Esophagus muscularis mucosa (tissue), 4 donors: ENCODE results near the gene AP1M2. TPM values are rescaled to one million over a fixed set of nuclear protein-coding genes. Genes with fewer than 3 reads are reported as not detected.

Experiments used
- DNase-seq: peaks from one replicate; pipeline ENCODE4 v3.0.0-alpha.2; 2017; ENCODE audit errors: extremely low spot score
- H3K27ac ChIP-seq, 4 donors: fragments of 200-600 bp; sonication (generic); replicated peaks in 1 of 4; 1 replicate in 3 of 4; 2 replicates in 1 of 4; pipeline ENCODE4 v1.5.1; 2016 to 2019; ENCODE audit warnings: mild to moderate bottlenecking in 1 of 4
- H3K27me3 ChIP-seq, 4 donors: fragments of 200-600 bp; sonication (generic); one replicate each; pipeline versions ENCODE4 v1.5.1 to v1.6.0; 2016 to 2019
- H3K36me3 ChIP-seq, 4 donors: fragments of 200-600 bp; sonication (generic); one replicate each; pipeline ENCODE4 v1.5.1; 2016 to 2019
- H3K4me1 ChIP-seq, 4 donors: fragments of 200-600 bp; sonication (generic); one replicate each; pipeline ENCODE4 v1.5.1; 2016 to 2019
- H3K4me3 ChIP-seq, 4 donors: fragments of 200-600 bp; sonication (generic); 1 replicate in 2 of 4; 2 replicates in 2 of 4; pipeline ENCODE4 v1.5.1; 2016 to 2019; ENCODE audit warnings: mild to moderate bottlenecking in 4 of 4, moderate library complexity in 1 of 4
- H3K9me3 ChIP-seq, 4 donors: fragments of 200-600 bp; sonication (generic); 1 replicate in 3 of 4; 2 replicates in 1 of 4; pipeline ENCODE4 v1.5.1; 2016 to 2019
- CTCF ChIP-seq, 3 experiments: fragments of 200-600 bp in 2 of 3; fragments of 450-650 bp in 1 of 3; sonication (generic) in 2 of 3; IDR thresholded peaks; one replicate each; pipeline ENCODE4 v1.5.1; 2017 to 2019; ENCODE audit warnings: antibody characterized with exemption in 3 of 3, mild to moderate bottlenecking in 2 of 3, moderate library complexity in 1 of 3
- EP300 ChIP-seq: sonication (generic); formaldehyde crosslinking; IDR thresholded peaks from one replicate; pipeline ENCODE4 v1.6.1; 2017; ENCODE audit warnings: antibody characterized with exemption
- POLR2A ChIP-seq: fragments of 450-650 bp; IDR thresholded peaks from one replicate; pipeline ENCODE4 v1.6.1; 2017; ENCODE audit warnings: antibody characterized with exemption, moderate library complexity, mild to moderate bottlenecking, low read depth
- POLR2AphosphoS5 ChIP-seq, 2 donors: sonication (generic); formaldehyde crosslinking; IDR thresholded peaks; one replicate each; pipeline ENCODE4 v1.6.1; 2017; ENCODE audit warnings: antibody characterized with exemption in 2 of 2
- WGBS: methylation state at CpG from one replicate; pipeline ENCODE4 v1.1.5; 2018; 5-methylcytosine and 5-hydroxymethylcytosine counted together
- intact Hi-C: fragments of 100-400 bp; cut with DNase I; formaldehyde crosslinking; loops from one replicate; pipeline ENCODE4 v1.15.1; 2023
- total RNA-seq, 4 donors: library from RNA; depleted of rRNA; stranded (reverse); fragments of >200 nt; gene quantifications; one replicate each; pipeline versions ENCODE4 v1.1.0 to v1.2.1, GENCODE V29; 2016

Gene AP1M2
- total RNA-seq, 4 donors from 2014 or later: not detected

GRCh38 chr19:10555610-10555973 lies 31.5 kb downstream of the AP1M2 start:
- TF ChIP-seq CTCF (IDR thresholded peaks at IDR 0.05): no peak
- no peak for TF ChIP-seq POLR2A
- TF ChIP-seq EP300: no peak
- no peak for TF ChIP-seq POLR2AphosphoS5 (IDR thresholded peaks at IDR 0.05)
- peaks cover 66 to 100% (median 99%) of the 10 kb centered on the region in 4 donors for H3K36me3 ChIP-seq
- no peaks in the 10 kb centered on the region for H3K9me3 ChIP-seq
- H3K4me3 ChIP-seq: no peak overlapping the region
- WGBS: 77% methylated on average over 4 of the region's 7 CpGs
- intact Hi-C loops: no loop called here
- DNase-seq: no peak
- peak overlapping the region in 1 of 4 donors; percentile 27 for H3K27ac ChIP-seq
- H3K4me1 ChIP-seq: peaks cover 0 to 4% (median 0%) of the 10 kb centered on the region in 4 donors
- H3K27me3 ChIP-seq: no peaks in the 10 kb centered on the region

GRCh38 chr19:10554760-10555609 lies 32.1 kb downstream of the AP1M2 start:
- TF ChIP-seq CTCF (IDR thresholded peaks at IDR 0.05) (peak in 1 of 3 experiments; percentile 3), POLR2AphosphoS5 (IDR thresholded peaks at IDR 0.05) (no peak), EP300 (no peak)
- DNase-seq: no peak
- Histone ChIP-seq H3K9me3 (no peaks in the 10 kb centered on the region), H3K4me3 (no peak overlapping the region), H3K4me1 (peaks cover 0 to 4% (median 0%) of the 10 kb centered on the region in 4 donors), H3K27ac (peak overlapping the region in 1 of 4 donors; percentile 27), H3K36me3 (peaks cover 66 to 100% (median 99%) of the 10 kb centered on the region in 4 donors), H3K27me3 (no peaks in the 10 kb centered on the region)
- 86% methylated on average over 19 of the region's 30 CpGs for WGBS
- intact Hi-C loops: loop anchor here (5.0 kb wide), 1 partner anchor 53 kb away; the partner anchor contains the start of gene KEAP1

GRCh38 chr19:10553943-10554381 lies 33.1 kb downstream of the AP1M2 start:
- intact Hi-C loops: loop anchor here (5.0 kb wide), 1 partner anchor 52 kb away; the partner anchor contains the start of gene KEAP1
- TF ChIP-seq POLR2AphosphoS5 (IDR thresholded peaks at IDR 0.05) (no peak), CTCF (IDR thresholded peaks at IDR 0.05) (no peak), EP300 (no peak), POLR2A (no peak)
- no peak for DNase-seq
- Histone ChIP-seq H3K4me3 (no peak overlapping the region), H3K4me1 (peaks cover 0 to 4% (median 0%) of the 10 kb centered on the region in 4 donors), H3K27me3 (no peaks in the 10 kb centered on the region), H3K27ac (no peak overlapping the region), H3K9me3 (no peaks in the 10 kb centered on the region), H3K36me3 (peaks cover 68 to 100% (median 99%) of the 10 kb centered on the region in 4 donors)
- 52% methylated on average over 6 of the region's 12 CpGs for WGBS

GRCh38 chr19:10553087-10553667 lies 33.9 kb downstream of the AP1M2 start:
- Histone ChIP-seq H3K9me3 (no peaks in the 10 kb centered on the region), H3K4me1 (peaks cover 0 to 4% (median 0%) of the 10 kb centered on the region in 4 donors), H3K4me3 (no peak overlapping the region), H3K27ac (no peak overlapping the region), H3K36me3 (peaks cover 68 to 100% (median 99%) of the 10 kb centered on the region in 4 donors), H3K27me3 (no peaks in the 10 kb centered on the region)
- intact Hi-C loops: loop anchor here (5.0 kb wide), 1 partner anchor 51 kb away; the partner anchor contains the start of gene KEAP1
- 59% methylated on average over 10 of the region's 13 CpGs for whole genome bisulfite sequencing
- no peak for DNase-seq
- TF ChIP-seq CTCF (IDR thresholded peaks at IDR 0.05) (no peak), POLR2AphosphoS5 (IDR thresholded peaks at IDR 0.05) (no peak), EP300 (no peak), POLR2A (no peak)
